ENCODE measurements around the gene CALML3.

GRCh38 chr10:5565205-5565545 lies 40.4 kb downstream of the CALML3 start:
- TF ChIP-seq CTCF (IDR thresholded peaks at IDR 0.05; ENCODE audit: extremely low read depth in 1 of 2, insufficient read depth in 1 of 2, low read depth in 1 of 2, low read length in 2 of 2): no peak
- no peak for TF ChIP-seq MAX (IDR thresholded peaks at IDR 0.05; ENCODE audit: insufficient read depth, insufficient read length)
- TF ChIP-seq EZH2 (IDR thresholded peaks at IDR 0.05; ENCODE audit: borderline replicate concordance, low read depth, low read length, severe bottlenecking): no peak
- no peak for TF ChIP-seq POLR2A (IDR thresholded peaks at IDR 0.05; ENCODE audit: low read depth, low read length)
- TF ChIP-seq POLR2AphosphoS5 (IDR thresholded peaks at IDR 0.05; ENCODE audit: insufficient read depth, low read depth, low read length): no peak
- TF ChIP-seq JUN (IDR thresholded peaks at IDR 0.05; ENCODE audit: borderline replicate concordance, insufficient read depth, insufficient read length, low read depth): no peak
